ENCODE data around the gene SYT17.

GRCh38 chr16:19143599-19143956 is 24.5 kb upstream of the SYT17 start:
- no peak for TF ChIP-seq CTCF (IDR thresholded peaks at IDR 0.05; ENCODE audit: borderline replicate concordance, extremely low read depth, low read length, poor library complexity, severe bottlenecking)
- TF ChIP-seq EZH2 (IDR thresholded peaks at IDR 0.05; ENCODE audit: borderline replicate concordance, low read depth, low read length, severe bottlenecking), result no peak

All from DND-41 (cell line).